HG03103 (cell line): ENCODE data around the gene RASSF7.
"Not testable (repeated sequence)": the region's sequence is repeated elsewhere in the genome, so short reads cannot be mapped to it uniquely, and the experiment has no call there.

ENCODE experiments used
- ATAC-seq: cut with Tn5 transposase; IDR thresholded peaks from one replicate; pipeline ENCODE4 v1.9.1; 2021; ENCODE audit warnings: low read depth; ENCODE audit not compliant: unreplicated experiment

Gene RASSF7

GRCh38 chr11:563066-563811 is 2.5 kb downstream of the RASSF7 start:
- no peak for ATAC-seq

- no peak for ATAC-seq
These were observed 3.2 kb downstream of the RASSF7 start for GRCh38 chr11:563812-564578.

- ATAC-seq: no peak
These were observed 5.2 kb downstream of the RASSF7 start for GRCh38 chr11:565921-566509.

GRCh38 chr11:567011-567628 is 6.3 kb downstream of the RASSF7 start:
- no peak for ATAC-seq

- peak; percentile 14 for ATAC-seq
These were observed 7.0 kb downstream of the RASSF7 start for GRCh38 chr11:567629-568292.

- ATAC-seq: peak; percentile 84
These were observed 7.8 kb downstream of the RASSF7 start for GRCh38 chr11:568306-569157.

GRCh38 chr11:569158-569885 is 8.6 kb downstream of the RASSF7 start:
- no peak for ATAC-seq

- ATAC-seq: no peak
These were observed 11.0 kb downstream of the RASSF7 start for GRCh38 chr11:571802-572185.

- ATAC-seq: no peak
These were observed 12.5 kb downstream of the RASSF7 start for GRCh38 chr11:573146-573759.

GRCh38 chr11:574031-574570 is 13.3 kb downstream of the RASSF7 start:
- ATAC-seq: not testable (repeated sequence)

- ATAC-seq: no peak
These were observed 14.0 kb downstream of the RASSF7 start for GRCh38 chr11:574632-575312.

- ATAC-seq: peak; percentile 45
These were observed 14.7 kb downstream of the RASSF7 start for GRCh38 chr11:575313-575995.

GRCh38 chr11:575996-576768 is 15.4 kb downstream of the RASSF7 start, which contains the start of gene PHRF1:
Gene PHRF1, plus strand, starts transcription at chr11:576470. Its CDS starts 5,043 bp downstream, at chr11:581513.
- peak; percentile 72 for ATAC-seq

- no peak for ATAC-seq
These were observed 16.2 kb downstream of the RASSF7 start for GRCh38 chr11:576811-577610.

- ATAC-seq: no peak
These were observed 16.8 kb downstream of the RASSF7 start for GRCh38 chr11:577611-577894.
